Activated CD4-positive, alpha-beta memory T cell treated with anti-CD3 and anti-CD28 coated beads, Interleukin-2, amount 10 ng/mL, durations not matched to agents 7 days and 5 days (primary cell): Measurements from ENCODE around the gene TPK1. TPM values are rescaled to one million over a fixed set of nuclear protein-coding genes. Genes with fewer than 3 reads are reported as not detected.
"Not testable (repeated sequence)": the region's sequence is repeated elsewhere in the genome, so short reads cannot be mapped to it uniquely, and the experiment has no call there.

Experiments
- CTCF ChIA-PET: fragments of 350-600 bp; sonication (Branson Sonifier 250); formaldehyde crosslinking; loops from one replicate; lab custom pipeline; 2021; ENCODE audit warnings: antibody characterized with exemption, inconsistent platforms; lab: Charles Lee
- POLR2A ChIA-PET: fragments of 350-600 bp; sonication (Branson Sonifier 250); formaldehyde crosslinking; loops from one replicate; lab custom pipeline; 2021; ENCODE audit warnings: antibody characterized with exemption; lab: Charles Lee
- DNase-seq: peaks from one replicate; pipeline ENCODE4 v3.0.0-alpha.2; 2020
- H3K27ac Mint-ChIP-seq: one replicate; pipeline ENCODE4 v1.8.0; 2021; ENCODE audit warnings: mild to moderate bottlenecking, mixed read lengths
- H3K27me3 Mint-ChIP-seq: one replicate; pipeline ENCODE4 v1.8.0; 2021; ENCODE audit warnings: mixed read lengths
- H3K36me3 Mint-ChIP-seq: one replicate; pipeline ENCODE4 v1.8.0; 2021; ENCODE audit warnings: low read depth, mixed read lengths
- H3K4me1 Mint-ChIP-seq: one replicate; pipeline ENCODE4 v1.8.0; 2021; ENCODE audit warnings: mixed read lengths
- H3K4me3 Mint-ChIP-seq: one replicate; pipeline ENCODE4 v1.8.0; 2021; ENCODE audit warnings: mild to moderate bottlenecking, mixed read lengths
- H3K9me3 Mint-ChIP-seq: one replicate; pipeline ENCODE4 v1.8.0; 2021; ENCODE audit warnings: mixed read lengths
- total RNA-seq, 2 experiments: library from RNA; stranded (reverse); gene quantifications; one replicate each; pipeline ENCODE4 v1.2.3, GENCODE V29; 2021

The TPK1 gene
- total RNA-seq, 2 experiments from 2014 or later: 16.7 to 18.5 TPM

GRCh38 chr7:144820552-144820951 lies 15.3 kb downstream of the TPK1 start:
- peak; percentile 37 for DNase-seq
- ChIA-PET POLR2A (interaction anchor here (0.6 to 5.9 kb wide), 5 partner anchors 8 to 18 kb away, joined by 3 to 146 read pairs (median 17); partner anchors contain the start of gene TPK1), CTCF (interaction anchor here (2.0 kb wide), 1 partner anchor 15 kb away, joined by 17 read pairs; the partner anchor contains the start of gene TPK1)
- H3K36me3 Mint-ChIP-seq: peaks cover 17% of the 10 kb centered on the region
- peaks cover 64% of the 10 kb centered on the region for H3K4me1 Mint-ChIP-seq
- peak overlapping the region; percentile 63 for H3K27ac Mint-ChIP-seq
- H3K27me3 Mint-ChIP-seq: no peaks in the 10 kb centered on the region
- no peaks in the 10 kb centered on the region for H3K9me3 Mint-ChIP-seq
- H3K4me3 Mint-ChIP-seq: peak overlapping the region; percentile 18

DNA sequence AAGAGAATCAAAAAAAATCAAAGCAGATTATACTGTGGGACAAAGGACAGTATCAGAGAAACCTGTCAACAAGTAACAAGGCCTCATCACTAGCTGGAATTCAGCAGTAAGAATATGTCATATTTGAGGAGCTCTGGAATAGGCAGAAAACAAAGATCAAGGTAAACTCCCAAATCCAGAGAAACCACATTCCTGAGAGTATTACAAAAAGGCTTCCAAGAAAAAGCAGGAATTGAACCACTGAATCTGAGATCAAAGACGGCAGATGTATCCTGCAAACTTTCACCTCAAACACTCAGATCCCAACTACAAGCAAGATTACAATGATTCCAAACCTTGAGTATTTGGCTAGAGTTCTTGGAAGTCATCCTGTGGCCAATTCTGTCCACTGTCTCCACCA lies 16.3 kb downstream of the TPK1 start:
- ChIA-PET POLR2A (interaction anchor here (5.8 to 5.9 kb wide), 2 partner anchors 13 to 17 kb away, joined by 23 to 146 read pairs; partner anchors contain the start of gene TPK1), CTCF (interaction anchor here (1.7 to 2.3 kb wide), 2 partner anchors 16 to 32 kb away, joined by 4 to 9 read pairs; partner anchors contain the start of gene TPK1)
- Mint-ChIP-seq H3K4me3 (no peak overlapping the region), H3K4me1 (peaks cover 62% of the 10 kb centered on the region), H3K9me3 (no peaks in the 10 kb centered on the region), H3K36me3 (peaks cover 17% of the 10 kb centered on the region), H3K27ac (peak overlapping the region; percentile 63), H3K27me3 (no peaks in the 10 kb centered on the region)
- DNase-seq: no peak

DNA sequence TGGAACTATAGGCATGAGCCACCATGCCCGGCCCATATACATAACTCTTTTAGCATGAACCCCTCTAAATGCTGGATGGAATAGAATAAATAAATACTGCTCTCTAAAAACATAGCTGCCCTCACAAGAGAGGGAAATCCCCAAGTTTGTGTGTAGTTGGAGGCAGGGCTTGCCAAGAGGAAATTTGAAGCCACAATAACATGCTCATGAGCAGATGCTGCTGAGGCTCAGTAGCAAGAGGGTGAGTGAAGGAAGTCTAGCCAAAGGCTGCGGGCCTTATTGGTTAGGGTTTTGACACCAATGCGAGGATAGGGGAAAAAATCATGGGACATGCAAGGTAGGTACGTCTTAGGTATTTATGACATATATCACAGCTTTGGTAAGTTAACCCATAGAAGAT lies 17.3 kb downstream of the TPK1 start:
- peaks cover 14% of the 10 kb centered on the region for H3K36me3 Mint-ChIP-seq
- ChIA-PET CTCF (interaction anchor here (1.7 to 2.3 kb wide), 2 partner anchors 17 to 31 kb away, joined by 4 to 9 read pairs; partner anchors contain the start of gene TPK1), POLR2A (interaction anchor here (5.8 to 5.9 kb wide), 2 partner anchors 14 to 18 kb away, joined by 23 to 146 read pairs; partner anchors contain the start of gene TPK1)
- H3K4me3 Mint-ChIP-seq: no peak overlapping the region
- H3K9me3 Mint-ChIP-seq: no peaks in the 10 kb centered on the region
- H3K27me3 Mint-ChIP-seq: no peaks in the 10 kb centered on the region
- peak; percentile 55 for DNase-seq
- H3K4me1 Mint-ChIP-seq: peaks cover 63% of the 10 kb centered on the region
- H3K27ac Mint-ChIP-seq: peak overlapping the region; percentile 63

DNA sequence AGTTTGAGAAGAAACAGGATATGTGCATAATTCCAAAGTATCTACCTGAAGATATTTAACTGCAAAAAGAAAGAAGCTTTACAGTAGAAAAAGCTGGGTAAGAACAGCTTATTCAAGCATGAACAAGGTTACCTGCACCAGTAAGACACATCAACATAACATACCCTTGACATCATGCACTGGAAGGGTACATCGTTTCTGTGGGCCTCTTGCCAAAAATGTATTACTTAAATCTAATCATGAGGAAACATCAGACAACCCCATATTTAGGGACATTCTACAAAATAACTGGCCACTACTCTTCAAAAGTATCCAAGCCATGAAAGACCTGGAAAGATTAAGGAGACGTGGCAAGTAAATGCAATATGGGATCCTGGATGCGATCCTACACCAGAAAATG lies 18.9 kb downstream of the TPK1 start:
- POLR2A ChIA-PET: interaction anchor here (1.0 kb wide), 1 partner anchor 18 kb away, joined by 4 read pairs; no protein-coding TSS in a partner anchor
- CTCF ChIA-PET: no interaction called here
- H3K36me3 Mint-ChIP-seq: peaks cover 14% of the 10 kb centered on the region
- no peaks in the 10 kb centered on the region for H3K27me3 Mint-ChIP-seq
- no peak overlapping the region for H3K27ac Mint-ChIP-seq
- no peak for DNase-seq
- no peaks in the 10 kb centered on the region for H3K9me3 Mint-ChIP-seq
- H3K4me3 Mint-ChIP-seq: no peak overlapping the region
- H3K4me1 Mint-ChIP-seq: peaks cover 61% of the 10 kb centered on the region

- DNase-seq: no peak
- peaks cover 14% of the 10 kb centered on the region for H3K36me3 Mint-ChIP-seq
- H3K27me3 Mint-ChIP-seq: no peaks in the 10 kb centered on the region
- CTCF ChIA-PET: interaction anchor here (2.8 kb wide), 1 partner anchor 22 kb away, joined by 24 read pairs; the partner anchor contains the start of gene TPK1
- no peak overlapping the region for H3K4me3 Mint-ChIP-seq
- peaks cover 46% of the 10 kb centered on the region for H3K4me1 Mint-ChIP-seq
- no peak overlapping the region for H3K27ac Mint-ChIP-seq
- POLR2A ChIA-PET: interaction anchor here (4.0 kb wide), 1 partner anchor 21 kb away, joined by 104 read pairs; the partner anchor contains the start of gene TPK1
- peaks cover 3% of the 10 kb centered on the region for H3K9me3 Mint-ChIP-seq
These were observed 21.6 kb downstream of the TPK1 start for GRCh38 chr7:144814299-144814698.

- DNase-seq: peak; percentile 58
- Mint-ChIP-seq H3K9me3 (peaks cover 3% of the 10 kb centered on the region), H3K4me1 (peaks cover 32% of the 10 kb centered on the region), H3K27ac (peak overlapping the region; percentile 70), H3K4me3 (peak overlapping the region; percentile 59), H3K36me3 (peaks cover 12% of the 10 kb centered on the region), H3K27me3 (no peaks in the 10 kb centered on the region)
- ChIA-PET CTCF (interaction anchor here (0.6 to 2.8 kb wide), 5 partner anchors 10 to 224 kb away, joined by 3 to 24 read pairs (median 3); partner anchors contain the start of gene TPK1), POLR2A (interaction anchor here (1.2 to 4.0 kb wide), 3 partner anchors 9 to 23 kb away, joined by 3 to 104 read pairs (median 17); partner anchors contain the start of gene TPK1)
These were observed 23.2 kb downstream of the TPK1 start for GRCh38 chr7:144812379-144813283.

GRCh38 chr7:144805627-144806239 lies 30.1 kb downstream of the TPK1 start:
- Mint-ChIP-seq H3K27me3 (no peaks in the 10 kb centered on the region), H3K36me3 (peaks cover 34% of the 10 kb centered on the region), H3K27ac (no peak overlapping the region), H3K4me1 (peaks cover 10% of the 10 kb centered on the region), H3K4me3 (no peak overlapping the region), H3K9me3 (peaks cover 6% of the 10 kb centered on the region)
- ChIA-PET CTCF (interaction anchor here (1.0 kb wide), 1 partner anchor 29 kb away, joined by 3 read pairs; no protein-coding TSS in a partner anchor), POLR2A (no interaction called here)
- no peak for DNase-seq

GRCh38 chr7:144800678-144801436 lies 35.0 kb downstream of the TPK1 start:
- DNase-seq, H3K27ac Mint-ChIP-seq, CTCF ChIA-PET, H3K27me3 Mint-ChIP-seq, H3K4me3 Mint-ChIP-seq: not testable (repeated sequence)
- Mint-ChIP-seq H3K36me3 (peaks cover 64% of the 10 kb centered on the region), H3K4me1 (peaks cover 18% of the 10 kb centered on the region), H3K9me3 (peaks cover 21% of the 10 kb centered on the region)
- POLR2A ChIA-PET: interaction anchor here (2.3 kb wide), 1 partner anchor 35 kb away, joined by 7 read pairs; the partner anchor contains the start of gene TPK1

- H3K27me3 Mint-ChIP-seq: no peaks in the 10 kb centered on the region
- peaks cover 18% of the 10 kb centered on the region for H3K4me1 Mint-ChIP-seq
- ChIA-PET POLR2A (no interaction called here), CTCF (no interaction called here)
- H3K36me3 Mint-ChIP-seq: peaks cover 43% of the 10 kb centered on the region
- DNase-seq: no peak
- peaks cover 16% of the 10 kb centered on the region for H3K9me3 Mint-ChIP-seq
- no peak overlapping the region for H3K27ac Mint-ChIP-seq
- no peak overlapping the region for H3K4me3 Mint-ChIP-seq
These were observed 38.9 kb downstream of the TPK1 start for GRCh38 chr7:144796919-144797318.

DNA sequence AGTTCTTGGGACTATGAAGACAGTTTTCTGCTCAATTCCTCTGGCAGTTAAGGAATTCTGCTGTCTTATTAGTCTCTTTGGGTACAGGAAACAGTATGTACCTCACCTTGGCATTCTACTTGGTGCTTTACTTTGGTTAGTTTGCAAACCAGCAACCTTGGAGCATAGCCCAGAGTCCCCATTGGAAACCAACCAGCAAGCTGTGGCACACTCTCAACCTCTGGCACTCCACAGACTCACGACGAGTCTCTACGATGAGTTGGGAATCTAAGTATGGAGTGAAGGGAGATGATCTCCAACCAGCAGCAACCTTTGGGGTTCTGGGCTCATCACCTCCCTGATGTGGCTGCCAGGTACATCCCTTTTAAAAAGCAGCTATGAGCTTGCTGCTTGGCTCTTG lies 43.8 kb downstream of the TPK1 start:
- CTCF ChIA-PET: no interaction called here

DNA sequence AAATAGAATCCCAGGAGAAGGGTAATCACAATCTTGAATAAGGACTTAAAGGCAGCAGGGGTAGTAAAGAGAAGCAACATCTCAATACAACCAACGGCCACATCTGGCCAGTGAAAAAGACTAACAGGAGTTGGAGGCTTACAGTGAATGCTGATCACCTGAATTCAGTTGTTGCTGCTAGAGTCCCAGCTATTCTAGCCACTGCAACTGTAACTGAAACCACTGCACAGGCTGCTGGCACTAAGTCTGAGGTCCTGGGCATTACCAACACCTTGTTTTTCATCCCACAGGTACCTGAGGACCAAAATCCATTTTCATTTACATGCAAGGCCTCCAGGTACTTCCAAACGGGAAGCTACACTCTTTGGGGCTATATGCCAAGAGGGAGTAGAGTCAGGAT lies 44.4 kb downstream of the TPK1 start:
- ChIA-PET CTCF (no interaction called here), POLR2A (no interaction called here)
- Mint-ChIP-seq H3K36me3 (peaks cover 2% of the 10 kb centered on the region), H3K4me3 (no peak overlapping the region), H3K4me1 (peaks cover 1% of the 10 kb centered on the region), H3K27ac (no peak overlapping the region), H3K27me3 (no peaks in the 10 kb centered on the region), H3K9me3 (no peaks in the 10 kb centered on the region)
- DNase-seq: no peak

More for the DNA sequence above, 43.8 kb downstream of the TPK1 start:
- Mint-ChIP-seq H3K4me3 (no peak overlapping the region), H3K4me1 (no peaks in the 10 kb centered on the region), H3K9me3 (no peaks in the 10 kb centered on the region), H3K27me3 (no peaks in the 10 kb centered on the region), H3K36me3 (peaks cover 2% of the 10 kb centered on the region), H3K27ac (no peak overlapping the region)
- POLR2A ChIA-PET: no interaction called here
- DNase-seq: no peak

GRCh38 chr7:144787127-144787526 lies 48.7 kb downstream of the TPK1 start:
- no peaks in the 10 kb centered on the region for H3K9me3 Mint-ChIP-seq
- ChIA-PET CTCF (interaction anchor here (1.2 kb wide), 1 partner anchor 55 kb away, joined by 4 read pairs; no protein-coding TSS in a partner anchor), POLR2A (interaction anchor here (1.7 kb wide), 1 partner anchor 49 kb away, joined by 4 read pairs; the partner anchor contains the start of gene TPK1)
- DNase-seq: no peak
- H3K36me3 Mint-ChIP-seq: no peaks in the 10 kb centered on the region
- no peak overlapping the region for H3K27ac Mint-ChIP-seq
- H3K4me1 Mint-ChIP-seq: peaks cover 1% of the 10 kb centered on the region
- H3K27me3 Mint-ChIP-seq: no peaks in the 10 kb centered on the region
- H3K4me3 Mint-ChIP-seq: no peak overlapping the region
